Measurements from ENCODE around the gene PBX3.

PBX3 gene

DNA sequence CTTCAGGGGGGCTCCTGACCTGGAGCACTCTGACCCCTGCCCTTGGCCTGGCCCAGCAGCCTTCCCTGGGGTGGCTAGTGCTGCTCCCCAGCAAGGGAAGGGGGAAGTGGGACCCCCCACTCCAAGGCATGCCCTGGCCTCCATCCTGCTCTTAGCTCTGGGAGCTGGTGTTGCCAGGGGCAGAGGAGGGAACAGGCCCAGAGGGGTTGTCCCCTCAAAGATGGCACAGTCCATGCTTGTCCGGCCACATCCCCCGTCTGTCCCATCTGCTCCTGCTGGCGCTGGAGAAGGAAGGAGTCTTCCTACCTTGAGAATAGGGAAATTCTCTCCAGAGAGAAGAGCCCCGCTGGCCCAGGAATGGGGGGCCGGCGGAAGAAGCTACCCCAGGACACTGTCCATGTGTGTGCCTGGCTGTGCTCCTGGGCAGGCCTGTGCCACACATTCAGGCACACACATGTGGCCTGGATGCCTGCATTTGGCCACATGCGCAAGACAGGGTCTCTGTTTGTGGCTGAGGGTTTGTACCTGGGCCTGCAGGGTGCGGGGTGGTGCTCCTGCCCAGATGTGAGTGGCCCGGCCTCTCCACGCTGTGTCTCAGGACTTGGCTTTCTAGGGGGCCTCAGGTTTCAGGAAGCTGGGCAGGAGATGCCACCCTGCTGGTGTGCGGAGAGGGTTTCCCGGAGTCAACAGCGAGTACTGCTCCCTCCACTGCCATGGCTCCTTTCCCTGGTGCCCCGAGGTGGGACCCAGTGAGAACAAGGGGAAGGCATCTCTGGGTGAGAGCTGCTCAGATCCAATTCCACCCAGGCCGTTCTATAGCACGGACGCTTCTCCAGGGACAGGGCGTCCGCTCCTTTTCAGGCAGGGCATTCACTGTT lies 247.1 kb downstream of the PBX3 start:
- TF ChIP-seq, protein P1, sequence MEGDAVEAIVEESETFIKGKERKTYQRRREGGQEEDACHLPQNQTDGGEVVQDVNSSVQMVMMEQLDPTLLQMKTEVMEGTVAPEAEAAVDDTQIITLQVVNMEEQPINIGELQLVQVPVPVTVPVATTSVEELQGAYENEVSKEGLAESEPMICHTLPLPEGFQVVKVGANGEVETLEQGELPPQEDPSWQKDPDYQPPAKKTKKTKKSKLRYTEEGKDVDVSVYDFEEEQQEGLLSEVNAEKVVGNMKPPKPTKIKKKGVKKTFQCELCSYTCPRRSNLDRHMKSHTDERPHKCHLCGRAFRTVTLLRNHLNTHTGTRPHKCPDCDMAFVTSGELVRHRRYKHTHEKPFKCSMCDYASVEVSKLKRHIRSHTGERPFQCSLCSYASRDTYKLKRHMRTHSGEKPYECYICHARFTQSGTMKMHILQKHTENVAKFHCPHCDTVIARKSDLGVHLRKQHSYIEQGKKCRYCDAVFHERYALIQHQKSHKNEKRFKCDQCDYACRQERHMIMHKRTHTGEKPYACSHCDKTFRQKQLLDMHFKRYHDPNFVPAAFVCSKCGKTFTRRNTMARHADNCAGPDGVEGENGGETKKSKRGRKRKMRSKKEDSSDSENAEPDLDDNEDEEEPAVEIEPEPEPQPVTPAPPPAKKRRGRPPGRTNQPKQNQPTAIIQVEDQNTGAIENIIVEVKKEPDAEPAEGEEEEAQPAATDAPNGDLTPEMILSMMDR (IDR thresholded peaks at IDR 0.05; ENCODE audit: extremely low read depth, missing control alignments), result no peak
- DNase-seq (ENCODE audit: low spot score), result no peak

DNA sequence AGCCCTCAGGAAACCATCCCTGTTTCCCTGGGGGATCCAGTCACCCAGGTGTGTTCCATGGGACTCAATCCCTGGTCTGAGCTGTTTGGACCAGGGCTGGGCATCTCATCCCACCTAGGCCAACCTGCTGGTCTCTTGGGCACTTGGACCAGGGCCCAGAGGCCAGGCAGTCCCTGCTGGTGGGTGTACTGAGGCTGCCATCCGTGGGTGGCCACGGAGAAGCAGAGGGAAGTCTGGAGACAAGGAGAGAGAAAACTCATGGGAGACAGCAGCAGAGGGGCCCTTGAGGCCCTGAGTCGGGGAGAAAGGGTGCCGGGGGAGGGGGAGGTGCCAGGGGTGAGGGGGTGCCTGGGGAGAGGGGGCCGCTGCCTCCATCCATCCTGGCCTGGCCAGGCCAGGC lies 247.8 kb downstream of the PBX3 start:
- TF ChIP-seq, protein P1 (IDR thresholded peaks at IDR 0.05; ENCODE audit: extremely low read depth, missing control alignments), result no peak

DNA sequence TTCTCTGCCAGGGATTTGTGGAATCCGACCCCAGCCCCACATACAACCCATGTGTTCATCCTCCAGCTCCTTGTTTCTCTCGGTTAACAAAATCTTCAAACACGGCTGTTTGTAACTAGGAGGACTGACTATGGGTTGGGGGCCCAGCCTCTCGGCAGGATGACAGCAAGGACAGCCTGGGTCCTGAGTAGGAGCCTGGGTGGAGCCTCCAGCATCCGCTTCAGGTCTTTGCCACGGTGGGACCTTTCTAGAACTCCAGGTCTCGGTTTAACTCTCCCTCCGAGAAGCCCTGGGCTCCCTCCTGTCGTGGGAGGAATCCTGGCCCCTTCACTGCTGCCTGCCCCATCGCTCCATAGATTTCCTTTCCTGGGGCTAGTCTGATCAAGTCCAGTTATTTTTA lies 248.5 kb downstream of the PBX3 start:
- TF ChIP-seq, protein P1 (IDR thresholded peaks at IDR 0.05; ENCODE audit: extremely low read depth, missing control alignments), result no peak
- DNase-seq (ENCODE audit: low spot score), result no peak

More for the DNA sequence above, 247.8 kb downstream of the PBX3 start:
- no peak for DNase-seq (ENCODE audit: low spot score)

DNA sequence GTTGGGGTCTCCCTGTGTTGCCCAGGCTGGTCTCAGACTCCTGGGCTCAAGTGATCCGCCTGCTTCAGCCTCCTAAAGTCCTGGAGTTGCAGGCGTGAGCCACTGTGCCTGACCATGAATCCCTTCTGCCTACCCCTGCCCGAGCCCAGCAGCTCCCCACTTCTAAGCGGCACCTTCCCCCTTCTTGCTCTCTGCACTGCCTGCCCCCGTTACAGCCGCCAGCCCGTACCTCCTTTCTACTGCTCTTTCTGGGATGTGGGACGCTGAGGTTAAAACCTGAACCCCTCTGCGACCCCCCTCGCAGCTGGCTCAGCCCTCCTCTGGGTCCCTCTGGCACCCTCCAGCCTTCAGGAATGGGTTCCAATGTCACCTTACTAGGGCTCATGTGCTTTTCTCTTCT lies 249.6 kb downstream of the PBX3 start:
- TF ChIP-seq, protein P1 (IDR thresholded peaks at IDR 0.05; ENCODE audit: extremely low read depth, missing control alignments), result no peak
- no peak for DNase-seq (ENCODE audit: low spot score)

DNA sequence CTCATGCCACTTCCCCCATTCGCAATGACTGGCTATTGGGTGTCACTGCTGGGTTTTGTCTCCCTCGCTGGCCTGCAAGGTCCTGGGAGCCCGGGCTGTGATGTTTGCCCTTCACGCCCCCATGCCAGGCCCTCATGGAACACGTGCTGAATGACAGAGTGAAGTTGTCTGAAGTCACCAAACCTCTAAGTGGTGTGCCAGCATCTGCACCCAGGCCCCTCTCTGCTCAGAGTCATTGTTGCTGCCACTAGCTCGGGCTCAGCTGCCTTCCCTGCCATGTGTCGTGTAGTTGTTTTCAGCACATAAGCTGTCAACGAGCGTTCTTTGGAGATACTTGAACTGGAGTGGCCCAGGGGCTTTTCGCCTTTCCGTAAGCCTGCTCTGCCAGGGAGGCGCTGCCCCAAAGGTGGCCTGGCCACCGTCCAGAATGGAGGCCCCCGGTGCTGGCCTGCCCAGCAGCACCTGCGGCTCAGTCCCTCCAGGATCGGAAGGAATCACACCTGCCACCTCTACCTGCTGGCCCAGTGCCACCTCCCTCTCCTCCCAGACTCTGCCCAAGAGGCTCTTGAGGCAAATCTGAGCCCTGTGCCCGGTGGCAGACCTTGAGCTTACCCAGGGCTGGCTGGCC lies 250.1 kb downstream of the PBX3 start:
- TF ChIP-seq, protein P1 (IDR thresholded peaks at IDR 0.05; ENCODE audit: extremely low read depth, missing control alignments), result no peak
- no peak for DNase-seq (ENCODE audit: low spot score)

DNA sequence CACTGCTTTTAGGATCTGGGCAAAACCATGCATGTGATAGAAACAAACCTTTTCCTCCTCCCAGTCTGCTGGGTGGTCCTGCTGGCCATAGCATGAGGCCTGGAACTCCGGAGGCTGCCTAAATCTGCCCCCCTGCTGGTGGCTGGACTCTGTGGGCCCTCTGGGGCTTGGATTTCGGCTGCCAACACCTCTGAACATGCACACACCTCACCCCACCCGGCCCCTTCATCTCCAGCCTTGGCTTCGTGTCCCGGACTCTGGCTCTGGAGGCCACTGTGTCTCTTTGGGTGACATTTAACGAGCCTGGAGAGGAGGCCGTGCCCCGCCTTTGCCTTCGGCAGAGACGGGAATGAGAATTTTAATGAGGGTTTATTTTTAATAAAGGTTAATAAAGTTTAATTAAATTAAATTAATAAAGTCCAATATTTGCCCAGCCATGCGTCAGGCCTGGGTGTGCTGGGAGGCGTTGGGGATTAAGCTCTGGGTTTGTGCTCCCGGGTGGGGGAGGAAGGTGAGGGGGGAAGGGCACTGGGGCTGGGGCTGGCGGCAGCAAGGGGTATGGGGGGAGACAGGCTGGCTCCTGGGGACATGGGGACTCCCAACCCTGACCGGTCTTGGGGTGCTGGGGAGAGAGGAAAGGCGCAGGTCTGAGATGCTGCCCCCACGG lies 251.8 kb downstream of the PBX3 start:
- TF ChIP-seq, protein P1 (IDR thresholded peaks at IDR 0.05; ENCODE audit: extremely low read depth, missing control alignments), result no peak
- DNase-seq (ENCODE audit: low spot score), result no peak

DNA sequence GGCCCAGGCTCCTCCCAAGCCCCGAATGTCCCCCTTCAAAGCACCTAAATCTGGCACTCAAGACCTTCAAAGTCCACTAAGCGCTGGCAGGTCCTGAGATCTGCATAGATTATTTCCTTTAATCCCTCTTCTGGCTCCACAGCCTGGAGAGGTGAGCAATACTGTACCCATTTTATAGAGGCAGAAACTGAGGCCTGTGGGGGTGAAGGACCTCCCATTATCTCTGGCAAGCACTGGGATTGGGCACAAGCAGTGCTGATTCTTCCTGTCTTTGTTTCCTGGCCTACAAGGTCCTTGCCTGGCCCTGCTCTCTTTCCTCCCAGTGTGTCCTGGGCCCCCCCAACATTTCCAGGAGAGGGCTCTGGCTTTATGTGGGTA lies 252.3 kb downstream of the PBX3 start:
- TF ChIP-seq, protein P1 (IDR thresholded peaks at IDR 0.05; ENCODE audit: extremely low read depth, missing control alignments), result no peak
- DNase-seq (ENCODE audit: low spot score), result no peak

Measured in GM20000 (cell line).